Keratinocyte (primary cell): ENCODE data around the gene MAD1L1. TPM values are rescaled to one million over a fixed set of nuclear protein-coding genes. Genes with fewer than 3 reads are reported as not detected.

Experiments used
- DNase-seq: peaks from one replicate; pipeline ENCODE4 v3.0.0-alpha.2; 2011; ENCODE audit warnings: low read depth, missing footprints, low spot score
- FAIRE-seq: peaks from 2 replicates; lab custom pipeline; 2011; peaks lifted over from hg19 to GRCh38; lab: Jason Lieb, UNC
- H2AFZ ChIP-seq: 2 replicates; pipeline ENCODE4 v1.6.0; 2012; ENCODE audit warnings: low read length, control low read depth, inconsistent platforms; ENCODE audit not compliant: control insufficient read depth
- H3K27ac ChIP-seq: 2 replicates; pipeline ENCODE4 v1.5.1; 2011; ENCODE audit warnings: low read length; ENCODE audit not compliant: control insufficient read depth, insufficient read depth
- H3K27me3 ChIP-seq: 3 replicates; pipeline ENCODE4 v1.6.0; 2011; ENCODE audit warnings: low read length; ENCODE audit not compliant: control insufficient read depth, insufficient read depth; ENCODE audit errors: extremely low read depth
- H3K36me3 ChIP-seq, 2 experiments: 2 replicates in 1 of 2; 3 replicates in 1 of 2; pipeline ENCODE4 v1.5.1; 2011; ENCODE audit warnings: low read length in 2 of 2, mild to moderate bottlenecking in 1 of 2; ENCODE audit not compliant: control insufficient read depth in 2 of 2, insufficient read depth in 2 of 2; ENCODE audit errors: extremely low read depth in 1 of 2
- H3K4me1 ChIP-seq: 3 replicates; pipeline ENCODE4 v1.5.1; 2011; ENCODE audit warnings: low read length; ENCODE audit not compliant: control insufficient read depth, insufficient read depth; ENCODE audit errors: extremely low read depth
- H3K4me2 ChIP-seq: 3 replicates; pipeline ENCODE4 v1.6.0; 2011; ENCODE audit warnings: low read depth, low read length; ENCODE audit not compliant: control insufficient read depth, insufficient read depth; ENCODE audit errors: extremely low read depth
- H3K4me3 ChIP-seq, 3 experiments: fragments of 200-600 bp in 1 of 3; sonication (generic) in 1 of 3; 2 replicates in 2 of 3; 3 replicates in 1 of 3; pipeline ENCODE4 v1.5.1; 2011 to 2016; ENCODE audit warnings: low read length in 3 of 3, mild to moderate bottlenecking in 3 of 3, control low read depth in 2 of 3, inconsistent platforms in 1 of 3, low read depth in 1 of 3, mixed read lengths in 1 of 3, mixed run types in 1 of 3, moderate library complexity in 1 of 3; ENCODE audit not compliant: control insufficient read depth in 2 of 3, insufficient read depth in 2 of 3; ENCODE audit errors: extremely low read depth in 1 of 3
- H3K79me2 ChIP-seq: 2 replicates; pipeline ENCODE4 v1.6.0; 2012; ENCODE audit warnings: low read length; ENCODE audit not compliant: control insufficient read depth, insufficient read depth
- H3K9ac ChIP-seq: 3 replicates; pipeline ENCODE4 v1.6.0; 2011; ENCODE audit warnings: low read length; ENCODE audit not compliant: control insufficient read depth, insufficient read depth; ENCODE audit errors: extremely low read depth
- H3K9me1 ChIP-seq: 3 replicates; pipeline ENCODE4 v1.6.0; 2011; ENCODE audit warnings: low read length; ENCODE audit not compliant: control insufficient read depth, insufficient read depth; ENCODE audit errors: extremely low read depth
- H3K9me3 ChIP-seq: 2 replicates; pipeline ENCODE4 v1.5.1; 2012; ENCODE audit warnings: low read depth, low read length; ENCODE audit not compliant: control insufficient read depth
- H4K20me1 ChIP-seq: 3 replicates; pipeline ENCODE4 v1.6.0; 2011; ENCODE audit warnings: low read length; ENCODE audit not compliant: control insufficient read depth, insufficient read depth; ENCODE audit errors: extremely low read depth
- CTCF ChIP-seq, 3 experiments: IDR thresholded peaks in 1 of 3; conservative IDR thresholded peaks in 1 of 3; optimal IDR thresholded peaks in 1 of 3; 2 replicates in 2 of 3; 3 replicates in 1 of 3; pipeline versions ENCODE3 to v1.5.1; 2011; ENCODE audit warnings: low read length in 3 of 3, mild to moderate bottlenecking in 3 of 3, moderate library complexity in 2 of 3, control low read depth in 1 of 3, inconsistent platforms in 1 of 3; ENCODE audit not compliant: insufficient read depth in 2 of 3; ENCODE audit errors: extremely low read depth in 1 of 3
- EZH2 ChIP-seq: IDR thresholded peaks from one replicate; pipeline ENCODE4 v1.6.1; 2012; ENCODE audit warnings: inconsistent platforms, mild to moderate bottlenecking, low read length, moderate library complexity
- dilution Hi-C: fragments of 300-500 bp; cut with MboI; formaldehyde crosslinking; loops from one replicate; pipeline ENCODE4 v1.7.0; 2020; ENCODE audit warnings: low sequenced_read_pairs; ENCODE audit not compliant: extremely low pct_ligation_motif_present
- polyA plus RNA-seq, 5 experiments: library from polyadenylated mRNA; depleted of rRNA in 3 of 5; stranded (reverse) in 3 of 5; stranded (forward) in 1 of 5; unstranded in 1 of 5; fragments of >200 nt; gene quantifications; 1 replicate in 1 of 5; 2 replicates in 3 of 5; 3 replicates in 1 of 5; pipeline versions ENCODE4 v1.2.1 to v1.2.3, GENCODE V29; 2011 to 2012; ENCODE audit warnings: missing spikeins in 2 of 5, low read depth in 1 of 5, low replicate concordance in 1 of 5

MAD1L1 gene
- polyA plus RNA-seq, 1 donor (not counting 4 experiments of a cell fraction or from before 2014, with no cell fraction given): 18.0 TPM

GRCh38 chr7:2134740-2135139 is 98.0 kb downstream of the MAD1L1 start:
- H3K36me3 ChIP-seq: peaks cover 0 to 5% of the 10 kb centered on the region in 2 experiments
- no peak for DNase-seq

GRCh38 chr7:2132243-2132642 is 100.5 kb downstream of the MAD1L1 start:
- H3K9me3 ChIP-seq: no peaks in the 10 kb centered on the region
- no peak overlapping the region for H3K9ac ChIP-seq
- H3K27me3 ChIP-seq: no peaks in the 10 kb centered on the region
- no peak overlapping the region for H3K4me2 ChIP-seq
- H3K36me3 ChIP-seq: peaks cover 0 to 5% of the 10 kb centered on the region in 2 experiments
- no peaks in the 10 kb centered on the region for H3K79me2 ChIP-seq
- no peak overlapping the region for H3K27ac ChIP-seq
- no peak for DNase-seq
- H2AFZ ChIP-seq: no peak overlapping the region
- H3K9me1 ChIP-seq: no peaks in the 10 kb centered on the region
- no peak for TF ChIP-seq EZH2
- TF ChIP-seq CTCF (optimal IDR thresholded peaks at IDR 0.05 in 1 of 3, IDR thresholded peaks at IDR 0.05 in 1 of 3, conservative IDR thresholded peaks at IDR 0.05 in 1 of 3; ENCODE audit: extremely low read depth in 1 of 3, insufficient read depth in 2 of 3, low read length in 3 of 3): no peak
- no peak for FAIRE-seq
- dilution Hi-C loops: no loop called here
- no peaks in the 10 kb centered on the region for H4K20me1 ChIP-seq
- no peak overlapping the region for H3K4me3 ChIP-seq
- no peaks in the 10 kb centered on the region for H3K4me1 ChIP-seq

More at GRCh38 chr7:2134740-2135139, 98.0 kb downstream of the MAD1L1 start:
- Histone ChIP-seq H3K27ac (no peak overlapping the region), H3K9me3 (no peaks in the 10 kb centered on the region), H3K27me3 (no peaks in the 10 kb centered on the region), H2AFZ (no peak overlapping the region), H3K79me2 (no peaks in the 10 kb centered on the region), H3K9ac (no peak overlapping the region), H4K20me1 (no peaks in the 10 kb centered on the region), H3K4me2 (no peak overlapping the region), H3K4me3 (no peak overlapping the region), H3K4me1 (no peaks in the 10 kb centered on the region), H3K9me1 (no peaks in the 10 kb centered on the region)
- no peak for FAIRE-seq
- TF ChIP-seq CTCF (optimal IDR thresholded peaks at IDR 0.05 in 1 of 3, IDR thresholded peaks at IDR 0.05 in 1 of 3, conservative IDR thresholded peaks at IDR 0.05 in 1 of 3; ENCODE audit: extremely low read depth in 1 of 3, insufficient read depth in 2 of 3, low read length in 3 of 3) (no peak), EZH2 (no peak)
- dilution Hi-C loops: no loop called here
